Stomach (tissue), 4 donors: ENCODE results near the gene ZNF358.

ENCODE experiments used
- CTCF ChIP-seq, 7 experiments: fragments of 450-650 bp in 4 of 7; fragments of 200-600 bp in 3 of 7; sonication (generic) in 3 of 7; IDR thresholded peaks; one replicate each; pipeline ENCODE4 v1.5.1; 2016 to 2019; ENCODE audit warnings: antibody characterized with exemption in 7 of 7, control low read depth in 2 of 7, mild to moderate bottlenecking in 1 of 7
- EP300 ChIP-seq: sonication (generic); formaldehyde crosslinking; IDR thresholded peaks from one replicate; pipeline ENCODE4 v1.6.1; 2017; ENCODE audit warnings: antibody characterized with exemption
- POLR2A ChIP-seq, 4 donors: fragments of 450-650 bp; IDR thresholded peaks; one replicate each; pipeline ENCODE4 v1.6.1; 2016; ENCODE audit warnings: antibody characterized with exemption in 4 of 4, control low read depth in 2 of 4, mild to moderate bottlenecking in 1 of 4, moderate library complexity in 1 of 4
- POLR2AphosphoS5 ChIP-seq, 3 donors: sonication (generic); formaldehyde crosslinking; IDR thresholded peaks; one replicate each; pipeline ENCODE4 v1.6.1; 2016; ENCODE audit warnings: antibody characterized with exemption in 3 of 3

GRCh38 chr19:7476241-7476640 is 39.7 kb upstream of the ZNF358 start:
- TF ChIP-seq CTCF (IDR thresholded peaks at IDR 0.05) = no peak
- no peak for TF ChIP-seq POLR2AphosphoS5 (IDR thresholded peaks at IDR 0.05)
- no peak for TF ChIP-seq POLR2A (IDR thresholded peaks at IDR 0.05)
- TF ChIP-seq EP300 = no peak
